AG10803 (cell line): ENCODE results near the gene PCDHB11.
"Not testable (repeated sequence)": the region's sequence is repeated elsewhere in the genome, so short reads cannot be mapped to it uniquely, and the experiment has no call there.

Experiments used
- DNase-seq: peaks from one replicate; pipeline ENCODE4 v3.0.0; 2010; ENCODE audit warnings: low read depth
- H3K4me3 ChIP-seq: 2 replicates; pipeline ENCODE4 v1.5.1; 2011; ENCODE audit warnings: mild to moderate bottlenecking, low read length, control low read depth
- TF ChIP-seq, protein P1 (sequence below): conservative IDR thresholded peaks from 2 replicates; pipeline ENCODE4 v1.5.1; 2011; ENCODE audit warnings: mild to moderate bottlenecking, low read length, control low read depth, inconsistent platforms

Gene PCDHB11

DNA sequence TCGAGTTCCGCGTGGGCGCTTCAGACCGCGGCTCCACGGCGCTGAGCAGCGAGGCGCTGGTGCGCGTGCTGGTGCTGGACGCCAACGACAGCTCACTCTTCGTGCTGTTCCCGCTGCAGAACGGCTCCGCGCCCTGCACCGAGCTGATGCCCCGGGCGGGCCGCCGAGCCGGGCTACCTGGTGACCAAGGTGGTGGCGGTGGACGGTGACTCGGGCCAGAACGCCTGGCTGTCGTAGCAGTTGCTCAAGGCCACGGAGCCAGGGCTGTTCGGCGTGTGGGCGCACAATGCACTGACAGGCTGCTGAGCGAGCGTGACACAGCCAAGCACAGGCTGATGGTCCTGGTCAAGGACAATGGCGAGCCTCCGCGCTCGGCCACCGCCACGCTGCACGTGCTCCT, 42.1 kb downstream of the PCDHB11 start:
- TF ChIP-seq, protein P1, sequence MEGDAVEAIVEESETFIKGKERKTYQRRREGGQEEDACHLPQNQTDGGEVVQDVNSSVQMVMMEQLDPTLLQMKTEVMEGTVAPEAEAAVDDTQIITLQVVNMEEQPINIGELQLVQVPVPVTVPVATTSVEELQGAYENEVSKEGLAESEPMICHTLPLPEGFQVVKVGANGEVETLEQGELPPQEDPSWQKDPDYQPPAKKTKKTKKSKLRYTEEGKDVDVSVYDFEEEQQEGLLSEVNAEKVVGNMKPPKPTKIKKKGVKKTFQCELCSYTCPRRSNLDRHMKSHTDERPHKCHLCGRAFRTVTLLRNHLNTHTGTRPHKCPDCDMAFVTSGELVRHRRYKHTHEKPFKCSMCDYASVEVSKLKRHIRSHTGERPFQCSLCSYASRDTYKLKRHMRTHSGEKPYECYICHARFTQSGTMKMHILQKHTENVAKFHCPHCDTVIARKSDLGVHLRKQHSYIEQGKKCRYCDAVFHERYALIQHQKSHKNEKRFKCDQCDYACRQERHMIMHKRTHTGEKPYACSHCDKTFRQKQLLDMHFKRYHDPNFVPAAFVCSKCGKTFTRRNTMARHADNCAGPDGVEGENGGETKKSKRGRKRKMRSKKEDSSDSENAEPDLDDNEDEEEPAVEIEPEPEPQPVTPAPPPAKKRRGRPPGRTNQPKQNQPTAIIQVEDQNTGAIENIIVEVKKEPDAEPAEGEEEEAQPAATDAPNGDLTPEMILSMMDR: no peak
- no peak for DNase-seq
- H3K4me3 ChIP-seq: no peak overlapping the region

DNA sequence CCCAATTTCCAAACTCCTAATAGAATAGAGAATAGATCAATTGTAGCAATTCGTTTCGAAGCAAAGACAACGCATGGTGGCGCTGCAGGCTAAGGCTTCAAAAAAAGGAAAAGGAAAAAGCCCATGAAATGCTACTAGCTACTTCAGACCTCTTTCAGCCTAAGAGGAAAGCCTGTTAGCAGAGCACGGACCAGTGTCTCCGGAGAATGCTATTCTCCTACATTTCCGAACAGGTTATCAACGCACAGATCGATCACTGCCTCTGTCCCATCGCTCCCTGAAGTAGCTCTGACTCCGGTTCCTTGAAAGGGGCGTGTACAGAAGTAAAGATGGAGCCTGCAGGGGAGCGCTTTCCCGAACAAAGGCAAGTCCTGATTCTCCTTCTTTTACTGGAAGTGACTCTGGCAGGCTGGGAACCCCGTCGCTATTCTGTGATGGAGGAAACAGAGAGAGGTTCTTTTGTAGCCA, 45.9 kb downstream of the PCDHB11 start, which contains the start of gene PCDHB15:
TSS of gene PCDHB15 (plus strand) at position 146 of the 468 bp plus-strand sequence. CDS start at position 330, 184 bp downstream.
- TF ChIP-seq, protein P1: no peak; the same call in 1 of the 2 replicates
- H3K4me3 ChIP-seq: no peak within 1 kb of the TSS
- no peak for DNase-seq

DNA sequence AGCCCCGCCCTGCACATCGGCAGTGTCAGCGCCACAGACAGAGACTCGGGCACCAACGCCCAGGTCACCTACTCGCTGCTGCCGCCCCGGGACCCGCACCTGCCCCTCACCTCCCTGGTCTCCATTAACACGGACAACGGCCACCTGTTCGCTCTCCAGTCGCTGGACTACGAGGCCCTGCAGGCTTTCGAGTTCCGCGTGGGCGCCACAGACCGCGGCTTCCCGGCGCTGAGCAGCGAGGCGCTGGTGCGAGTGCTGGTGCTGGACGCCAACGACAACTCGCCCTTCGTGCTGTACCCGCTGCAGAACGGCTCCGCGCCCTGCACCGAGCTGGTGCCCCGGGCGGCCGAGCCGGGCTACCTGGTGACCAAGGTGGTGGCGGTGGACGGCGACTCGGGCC, 47.5 kb downstream of the PCDHB11 start:
- DNase-seq, H3K4me3 ChIP-seq: not testable (repeated sequence)

DNA sequence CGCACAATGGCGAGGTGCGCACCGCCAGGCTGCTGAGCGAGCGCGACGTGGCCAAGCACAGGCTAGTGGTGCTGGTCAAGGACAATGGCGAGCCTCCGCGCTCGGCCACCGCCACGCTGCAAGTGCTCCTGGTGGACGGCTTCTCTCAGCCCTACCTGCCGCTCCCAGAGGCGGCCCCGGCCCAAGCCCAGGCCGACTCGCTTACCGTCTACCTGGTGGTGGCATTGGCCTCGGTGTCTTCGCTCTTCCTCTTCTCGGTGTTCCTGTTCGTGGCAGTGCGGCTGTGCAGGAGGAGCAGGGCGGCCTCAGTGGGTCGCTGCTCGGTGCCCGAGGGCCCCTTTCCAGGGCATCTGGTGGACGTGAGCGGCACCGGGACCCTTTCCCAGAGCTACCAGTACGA, 48.0 kb downstream of the PCDHB11 start:
- not testable (repeated sequence) for DNase-seq, H3K4me3 ChIP-seq

DNA sequence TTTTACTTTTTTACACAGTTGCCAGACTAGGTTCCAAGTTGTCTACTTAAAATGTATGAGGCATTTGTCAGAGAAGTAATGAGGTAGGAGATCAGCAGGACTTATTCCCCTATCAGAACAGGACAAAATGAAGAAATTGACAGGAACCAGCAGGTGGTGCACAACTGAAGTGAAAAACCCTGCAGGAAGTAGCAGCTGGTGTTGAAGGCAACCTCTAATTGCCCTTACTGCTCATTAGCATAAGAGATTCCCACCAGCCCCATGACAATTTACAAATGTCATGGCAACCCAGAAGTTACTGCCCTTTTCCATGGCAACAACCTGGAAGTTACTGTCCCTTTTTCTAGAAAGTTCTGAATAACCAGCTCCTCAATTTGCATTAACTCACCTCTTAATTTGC, 51.1 kb downstream of the PCDHB11 start:
- no peak for DNase-seq
- no peak overlapping the region for H3K4me3 ChIP-seq
- TF ChIP-seq, protein P1: no peak
